ENCODE results near the gene TMEM183A.

DNA sequence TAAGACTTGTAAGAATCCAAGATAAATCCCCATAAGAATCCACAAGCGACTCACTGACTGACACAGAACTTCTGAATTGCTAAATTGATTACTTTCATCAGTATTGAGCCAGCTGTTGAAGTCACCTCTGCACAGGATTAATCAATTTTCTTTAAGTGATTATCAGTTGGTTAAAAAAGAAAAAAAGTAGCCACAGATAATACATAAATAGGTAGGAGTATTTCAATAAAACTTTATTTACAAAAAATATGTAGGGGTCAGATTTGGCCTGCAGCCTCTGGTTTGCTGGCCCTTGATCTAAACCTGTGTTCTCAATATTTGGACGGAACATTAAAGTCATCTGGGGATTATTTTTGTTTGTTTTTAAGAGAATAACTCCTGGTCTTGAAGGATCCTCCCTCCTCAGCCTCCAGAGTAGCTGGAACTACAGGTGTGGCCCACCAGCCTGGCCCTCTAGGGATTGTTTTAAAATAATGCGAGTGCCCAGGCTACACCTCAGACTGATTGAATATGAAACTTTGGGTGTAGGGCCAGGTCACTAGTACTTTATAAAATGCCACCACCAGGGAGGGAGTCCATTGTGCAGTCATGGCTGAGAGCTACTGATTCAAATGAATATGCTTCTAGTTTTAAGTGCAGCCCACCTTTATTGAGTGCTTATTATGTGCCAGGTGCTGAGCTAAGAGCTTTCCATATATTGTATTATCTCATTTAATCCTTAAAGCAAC lies 6.8 kb upstream of the TMEM183A start:
- TF ChIP-seq POLR2A (IDR thresholded peaks at IDR 0.05) (no peak), EP300 (IDR thresholded peaks at IDR 0.05) (no peak)
- TF ChIP-seq, protein P1, sequence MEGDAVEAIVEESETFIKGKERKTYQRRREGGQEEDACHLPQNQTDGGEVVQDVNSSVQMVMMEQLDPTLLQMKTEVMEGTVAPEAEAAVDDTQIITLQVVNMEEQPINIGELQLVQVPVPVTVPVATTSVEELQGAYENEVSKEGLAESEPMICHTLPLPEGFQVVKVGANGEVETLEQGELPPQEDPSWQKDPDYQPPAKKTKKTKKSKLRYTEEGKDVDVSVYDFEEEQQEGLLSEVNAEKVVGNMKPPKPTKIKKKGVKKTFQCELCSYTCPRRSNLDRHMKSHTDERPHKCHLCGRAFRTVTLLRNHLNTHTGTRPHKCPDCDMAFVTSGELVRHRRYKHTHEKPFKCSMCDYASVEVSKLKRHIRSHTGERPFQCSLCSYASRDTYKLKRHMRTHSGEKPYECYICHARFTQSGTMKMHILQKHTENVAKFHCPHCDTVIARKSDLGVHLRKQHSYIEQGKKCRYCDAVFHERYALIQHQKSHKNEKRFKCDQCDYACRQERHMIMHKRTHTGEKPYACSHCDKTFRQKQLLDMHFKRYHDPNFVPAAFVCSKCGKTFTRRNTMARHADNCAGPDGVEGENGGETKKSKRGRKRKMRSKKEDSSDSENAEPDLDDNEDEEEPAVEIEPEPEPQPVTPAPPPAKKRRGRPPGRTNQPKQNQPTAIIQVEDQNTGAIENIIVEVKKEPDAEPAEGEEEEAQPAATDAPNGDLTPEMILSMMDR (IDR thresholded peaks at IDR 0.05) = no peak
